ENCODE results near the gene OR5L2.

DNA sequence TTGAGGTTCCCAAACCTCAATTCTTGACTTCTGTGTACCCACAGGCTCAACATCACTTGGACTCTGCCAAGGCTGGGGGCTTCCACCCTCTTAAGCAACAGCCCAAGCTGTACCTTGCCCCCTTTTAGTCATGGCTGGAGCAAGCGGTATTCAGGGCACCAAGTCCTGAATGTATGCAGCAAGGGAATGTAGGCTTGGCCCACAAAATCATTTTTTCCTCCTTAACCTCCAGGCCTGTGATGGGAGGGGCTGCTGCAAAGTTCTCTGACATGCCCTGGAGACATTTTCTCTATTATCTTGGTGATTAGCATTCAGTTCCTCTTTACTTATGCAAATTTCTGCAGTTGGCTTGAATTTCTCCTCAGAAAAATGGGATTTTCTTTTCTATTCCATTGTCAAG, 20.8 kb upstream of the OR5L2 start:
- no peak for TF ChIP-seq YY1 (IDR thresholded peaks at IDR 0.05; ENCODE audit: low read depth)
- TF ChIP-seq, protein P1, sequence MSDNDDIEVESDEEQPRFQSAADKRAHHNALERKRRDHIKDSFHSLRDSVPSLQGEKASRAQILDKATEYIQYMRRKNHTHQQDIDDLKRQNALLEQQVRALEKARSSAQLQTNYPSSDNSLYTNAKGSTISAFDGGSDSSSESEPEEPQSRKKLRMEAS (IDR thresholded peaks at IDR 0.05), result no peak
- no peak for TF ChIP-seq TAF1 (IDR thresholded peaks at IDR 0.05; ENCODE audit: low read depth)

Measured in Ishikawa (cell line).